HG03354 (cell line): Measurements from ENCODE around the gene SELENOV.
A peak's percentile ranks its signal among the peaks of the same experiment; 100 is the strongest.

Experiments
- ATAC-seq: cut with Tn5 transposase; IDR thresholded peaks from one replicate; pipeline ENCODE4 v1.9.1; 2021; ENCODE audit warnings: mild to moderate bottlenecking; ENCODE audit not compliant: unreplicated experiment, poor library complexity, severe bottlenecking

Gene SELENOV

GRCh38 chr19:39492225-39492624 lies 22.7 kb upstream of the SELENOV start:
- ATAC-seq, result no peak

- ATAC-seq, result no peak
These were observed 22.2 kb upstream of the SELENOV start for GRCh38 chr19:39492788-39493187.

GRCh38 chr19:39494661-39495060 lies 20.3 kb upstream of the SELENOV start:
- ATAC-seq, result no peak

- no peak for ATAC-seq
These were observed 18.9 kb upstream of the SELENOV start for GRCh38 chr19:39496063-39496462.

- no peak for ATAC-seq
These were observed 17.3 kb upstream of the SELENOV start for GRCh38 chr19:39497701-39497995.

- ATAC-seq, result no peak
These were observed 16.7 kb upstream of the SELENOV start for GRCh38 chr19:39497996-39498797.

GRCh38 chr19:39498798-39499642 lies 15.9 kb upstream of the SELENOV start, which contains the start of gene DLL3:
DLL3 (plus strand) TSS chr19:39498947; CDS start chr19:39498975, 28 bp downstream.
- ATAC-seq, result no peak

GRCh38 chr19:39499932-39500331 lies 15.0 kb upstream of the SELENOV start:
- no peak for ATAC-seq

GRCh38 chr19:39500543-39500942 lies 14.4 kb upstream of the SELENOV start:
- no peak for ATAC-seq

GRCh38 chr19:39501340-39501739 lies 13.6 kb upstream of the SELENOV start:
- no peak for ATAC-seq

GRCh38 chr19:39502640-39503417 lies 12.1 kb upstream of the SELENOV start:
- peak; percentile 54 for ATAC-seq

GRCh38 chr19:39506598-39506943 lies 8.4 kb upstream of the SELENOV start:
- ATAC-seq, result no peak

- ATAC-seq, result no peak
These were observed 7.8 kb upstream of the SELENOV start for GRCh38 chr19:39506944-39507714.

- ATAC-seq, result no peak
These were observed 7.1 kb upstream of the SELENOV start for GRCh38 chr19:39507715-39508364.

GRCh38 chr19:39508629-39509028 lies 6.3 kb upstream of the SELENOV start:
- ATAC-seq, result no peak

GRCh38 chr19:39509233-39509632 lies 5.7 kb upstream of the SELENOV start:
- ATAC-seq, result no peak

- no peak for ATAC-seq
These were observed 2.0 kb upstream of the SELENOV start for GRCh38 chr19:39512988-39513387.

- no peak for ATAC-seq
These were observed 732 bp downstream of the SELENOV start for GRCh38 chr19:39515551-39516191.

- no peak for ATAC-seq
These were observed 1.3 kb downstream of the SELENOV start for GRCh38 chr19:39516270-39516669.
